ENCODE data around the gene FN3K. TPM values are rescaled to one million over a fixed set of nuclear protein-coding genes. Genes with fewer than 3 reads are reported as not detected.

FN3K gene
- total and polyA plus RNA-seq, 2 of the 8 experiments (the other 6 are each of a cell fraction or from before 2014, with no cell fraction given), result 0.88 to 14.2 TPM

DNA sequence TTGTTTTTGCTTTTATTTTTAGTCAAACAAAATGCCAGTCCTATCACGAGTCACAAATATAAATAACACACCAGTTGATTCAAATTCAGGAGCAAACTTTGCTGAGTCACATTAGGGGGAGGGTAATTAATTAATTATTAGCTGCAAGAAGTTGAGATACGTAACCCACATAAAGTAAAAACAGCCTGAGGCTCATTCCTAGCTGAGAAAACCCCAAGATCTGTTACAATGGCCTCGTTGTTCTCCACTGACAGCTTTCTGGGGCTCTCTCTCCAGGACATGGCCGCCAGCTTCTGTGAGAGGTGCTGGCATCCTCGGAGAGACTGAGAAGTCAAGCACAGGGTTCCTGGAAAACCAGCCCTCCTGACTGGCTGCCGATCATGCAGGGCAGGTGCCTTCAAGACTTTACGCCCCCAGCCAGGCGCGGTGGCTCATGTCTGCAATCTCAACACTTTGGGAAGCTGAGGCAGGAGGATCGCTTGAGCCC lies 48.0 kb upstream of the FN3K start:
- H3K23me2 ChIP-seq (ENCODE audit: low read depth, low read length), result no peaks in the 10 kb centered on the region
- H2BK20ac ChIP-seq (ENCODE audit: low read length), result no peak overlapping the region
- TF ChIP-seq ZNF274 (IDR thresholded peaks at IDR 0.05; ENCODE audit: borderline replicate concordance, extremely low read depth, low read length), result no peak
- TF ChIP-seq TAF7 (optimal IDR thresholded peaks at IDR 0.05; ENCODE audit: borderline replicate concordance, low read depth, low read length), result no peak
- TF ChIP-seq, protein P1, sequence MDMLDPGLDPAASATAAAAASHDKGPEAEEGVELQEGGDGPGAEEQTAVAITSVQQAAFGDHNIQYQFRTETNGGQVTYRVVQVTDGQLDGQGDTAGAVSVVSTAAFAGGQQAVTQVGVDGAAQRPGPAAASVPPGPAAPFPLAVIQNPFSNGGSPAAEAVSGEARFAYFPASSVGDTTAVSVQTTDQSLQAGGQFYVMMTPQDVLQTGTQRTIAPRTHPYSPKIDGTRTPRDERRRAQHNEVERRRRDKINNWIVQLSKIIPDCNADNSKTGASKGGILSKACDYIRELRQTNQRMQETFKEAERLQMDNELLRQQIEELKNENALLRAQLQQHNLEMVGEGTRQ (IDR thresholded peaks at IDR 0.05; ENCODE audit: low read length), result no peak
- H2BK12ac ChIP-seq (ENCODE audit: low read depth, low read length), result no peak overlapping the region
- no peak overlapping the region for H4K91ac ChIP-seq (replicated peaks; ENCODE audit: insufficient read length, low read length)
- no peak overlapping the region for H3K27ac ChIP-seq (ENCODE audit: low read depth, low read length)
- H2AK5ac ChIP-seq (ENCODE audit: low read depth, low read length), result no peak overlapping the region
- no peak overlapping the region for H3K4me2 ChIP-seq (ENCODE audit: insufficient read depth in 1 of 2, low read depth in 2 of 2, low read length in 2 of 2)
- no peak overlapping the region for H3K18ac ChIP-seq (ENCODE audit: extremely low read depth, low read length)
- H3K9ac ChIP-seq (replicated peaks in 1 of 4; ENCODE audit: extremely low read depth in 1 of 4, low read depth in 3 of 4, low read length in 3 of 4), result no peak overlapping the region
- H3K36me3 ChIP-seq (ENCODE audit: control insufficient read depth in 2 of 4, insufficient read depth in 4 of 4, low read length in 3 of 4), result no peaks in the 10 kb centered on the region
- no peak overlapping the region for H3K4ac ChIP-seq (replicated peaks; ENCODE audit: insufficient read length, low read depth, low read length)
- WGBS, 2 experiments (ENCODE audit: extremely low coverage in 1 of 2, insufficient coverage in 1 of 2, insufficient read length in 1 of 2, insufficient replicate concordance in 2 of 2, low coverage in 1 of 2, low lambda C conversion rate in 2 of 2, missing lambda C conversion rate in 1 of 2), result 85% methylated on average over 10 of the region's 10 CpGs; no CpG with 5 or more reads in 1 of the 2 experiments
- H3K4me3 ChIP-seq (ENCODE audit: extremely low read depth in 1 of 4, insufficient read depth in 2 of 4, low read depth in 3 of 4, low read length in 4 of 4), result no peak overlapping the region
- CTCF ChIA-PET (ENCODE audit: partially characterized antibody), result interaction anchor here (0.8 to 3.7 kb wide), 12 partner anchors 8 to 227 kb away, joined by 3 to 21 read pairs (median 4); no protein-coding TSS in a partner anchor
- no peaks in the 10 kb centered on the region for H3K9me3 ChIP-seq (ENCODE audit: insufficient read depth in 2 of 2, low read depth in 1 of 2, low read length in 1 of 2)
- no peak overlapping the region for H2BK120ac ChIP-seq (replicated peaks; ENCODE audit: low read depth, low read length)
- no peak for FAIRE-seq
- H3K23ac ChIP-seq (ENCODE audit: insufficient read length), result no peak overlapping the region
- no peak overlapping the region for H4K5ac ChIP-seq (ENCODE audit: insufficient read length, low read depth, low read length)
- no peaks in the 10 kb centered on the region; a peak in 1 of 7 replicates for H3K27me3 ChIP-seq (replicated peaks in 1 of 4; ENCODE audit: control insufficient read depth in 3 of 4, extremely low read depth in 1 of 4, insufficient read depth in 3 of 4, low read length in 3 of 4)
- no peaks in the 10 kb centered on the region; a peak in 1 of 7 replicates for H3K4me1 ChIP-seq (replicated peaks in 1 of 4; ENCODE audit: control insufficient read depth in 3 of 4, insufficient read depth in 4 of 4, low read length in 3 of 4)
- H4K20me1 ChIP-seq (replicated peaks in 1 of 2; ENCODE audit: control insufficient read depth in 1 of 2, insufficient read depth in 2 of 2, low read length in 2 of 2), result peaks cover 0 to 1% of the 10 kb centered on the region in 2 experiments
- no peaks in the 10 kb centered on the region for H3K79me1 ChIP-seq (ENCODE audit: low read depth, low read length)
- H3K56ac ChIP-seq (replicated peaks; ENCODE audit: insufficient read length, low read depth, low read length), result no peak overlapping the region
- H3K14ac ChIP-seq (ENCODE audit: insufficient read length), result no peak overlapping the region
- no peak overlapping the region for H2BK15ac ChIP-seq (ENCODE audit: low read length)
- no peaks in the 10 kb centered on the region for H3K79me2 ChIP-seq (ENCODE audit: control insufficient read depth in 1 of 2, insufficient read depth in 2 of 2, low read length in 2 of 2)
- H2AFZ ChIP-seq (ENCODE audit: low read length), result no peak overlapping the region
- H2BK5ac ChIP-seq (ENCODE audit: low read depth, low read length), result no peak overlapping the region
- POLR2A ChIA-PET (ENCODE audit: partially characterized antibody), result interaction anchor here (0.8 to 1.4 kb wide), 2 partner anchors 19 to 48 kb away, joined by 3 read pairs; partner anchors contain the start of gene FN3K
- DNase-seq (ENCODE audit: low read depth in 1 of 2, low spot score in 2 of 2), result no peak
- no peak overlapping the region for H4K8ac ChIP-seq (ENCODE audit: extremely low read depth, insufficient read depth, low read length)

Measured in H1 (cell line).